ENCODE measurements around the gene IL9. TPM values are rescaled to one million over a fixed set of nuclear protein-coding genes. Genes with fewer than 3 reads are reported as not detected.

Gene IL9
- polyA plus RNA-seq, 1 donor (not counting 4 experiments of a cell fraction or from before 2014, with no cell fraction given) = not detected

DNA sequence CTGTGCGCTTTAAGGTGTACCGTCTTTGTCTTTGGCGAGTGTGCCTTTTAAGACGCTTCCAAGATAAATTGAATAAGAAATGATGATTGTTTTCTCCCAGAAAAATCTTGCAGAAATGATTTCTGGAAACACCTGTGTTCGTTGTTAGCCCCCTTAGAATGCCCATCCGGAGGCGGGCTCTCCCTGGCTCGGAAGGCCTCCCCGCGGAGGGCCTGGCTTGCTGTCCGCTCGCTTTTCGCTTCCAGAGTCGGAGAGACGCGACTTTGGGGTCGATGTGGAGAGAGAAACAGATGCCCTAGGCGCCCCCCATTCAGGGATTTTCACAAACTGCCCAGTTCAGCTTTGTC is 35.3 kb upstream of the IL9 start:
- Histone ChIP-seq H3K36me3 (ENCODE audit: control insufficient read depth in 2 of 2, extremely low read depth in 1 of 2, insufficient read depth in 2 of 2, low read length in 2 of 2) (no peaks in the 10 kb centered on the region), H3K27me3 (ENCODE audit: control insufficient read depth, extremely low read depth, insufficient read depth, low read length) (peaks cover 52% of the 10 kb centered on the region), H4K20me1 (ENCODE audit: control insufficient read depth, extremely low read depth, insufficient read depth, low read length) (no peaks in the 10 kb centered on the region), H3K4me2 (ENCODE audit: control insufficient read depth, extremely low read depth, insufficient read depth, low read depth, low read length) (no peak overlapping the region), H3K9ac (ENCODE audit: control insufficient read depth, extremely low read depth, insufficient read depth, low read length) (no peak overlapping the region), H3K27ac (ENCODE audit: control insufficient read depth, insufficient read depth, low read length) (no peak overlapping the region), H3K4me1 (ENCODE audit: control insufficient read depth, extremely low read depth, insufficient read depth, low read length) (no peaks in the 10 kb centered on the region), H3K9me1 (ENCODE audit: control insufficient read depth, extremely low read depth, insufficient read depth, low read length) (no peaks in the 10 kb centered on the region), H3K4me3 (ENCODE audit: control insufficient read depth in 2 of 3, extremely low read depth in 1 of 3, insufficient read depth in 2 of 3, low read depth in 1 of 3, low read length in 3 of 3) (no peak overlapping the region), H3K9me3 (ENCODE audit: control insufficient read depth, low read depth, low read length) (no peaks in the 10 kb centered on the region), H3K79me2 (ENCODE audit: control insufficient read depth, insufficient read depth, low read length) (no peaks in the 10 kb centered on the region), H2AFZ (ENCODE audit: control insufficient read depth, low read length) (no peak overlapping the region)
- FAIRE-seq (no peak), DNase-seq (ENCODE audit: low read depth, low spot score) (no peak)
- dilution Hi-C loops (cut with MboI; ENCODE audit: extremely low pct_ligation_motif_present, low sequenced_read_pairs) = no loop called here
- TF ChIP-seq EZH2 (IDR thresholded peaks at IDR 0.05; ENCODE audit: low read length) (no peak), CTCF (optimal IDR thresholded peaks at IDR 0.05 in 1 of 3, IDR thresholded peaks at IDR 0.05 in 1 of 3, conservative IDR thresholded peaks at IDR 0.05 in 1 of 3; ENCODE audit: extremely low read depth in 1 of 3, insufficient read depth in 2 of 3, low read length in 3 of 3) (no peak)

DNA sequence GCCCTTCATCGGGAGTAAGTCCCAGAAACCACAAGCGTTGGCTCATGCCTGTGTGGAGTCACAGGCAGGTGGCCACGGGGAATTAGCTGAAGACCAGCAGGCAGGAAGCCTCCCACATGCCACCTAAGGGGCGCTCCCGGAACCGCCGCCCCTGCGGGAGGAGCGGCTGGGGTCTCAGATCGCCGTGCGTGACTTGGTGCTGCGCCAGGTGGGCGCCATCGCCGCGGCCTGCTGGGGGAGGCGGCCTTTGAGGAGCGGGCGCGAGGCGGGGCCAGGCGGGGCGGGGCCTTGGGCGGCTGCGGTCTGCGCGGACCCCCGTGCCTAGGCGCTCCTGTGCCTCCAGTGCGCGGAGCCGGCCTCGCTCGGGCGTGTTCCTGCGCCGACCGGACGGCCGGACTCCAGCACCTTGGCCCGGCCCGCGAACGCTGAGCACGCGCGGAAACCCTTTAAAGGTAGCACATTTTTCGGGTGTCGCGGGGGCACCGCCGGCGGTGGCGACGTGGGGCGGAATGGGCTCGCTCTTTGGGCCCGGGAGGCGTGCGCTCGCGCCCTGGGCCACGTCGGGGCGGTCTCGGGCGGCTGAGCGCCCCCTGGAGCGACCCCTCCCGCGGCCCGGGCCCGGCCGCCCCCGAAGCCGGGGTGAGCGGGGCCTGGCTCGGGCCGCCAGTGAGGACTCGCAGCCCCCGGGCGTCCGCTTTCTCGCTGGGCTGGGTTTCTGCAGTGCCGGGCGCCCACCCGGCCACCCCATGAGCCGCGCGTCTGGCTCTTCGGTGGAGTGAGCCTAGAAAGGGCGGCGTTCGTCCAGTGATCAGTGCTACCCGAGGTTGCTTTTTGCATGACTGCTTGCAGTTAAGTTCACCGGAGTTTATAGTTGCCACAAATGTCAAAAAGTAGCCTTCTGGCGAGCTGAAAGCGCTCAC is 34.6 kb upstream of the IL9 start:
- no peak overlapping the region for H3K27ac ChIP-seq (ENCODE audit: control insufficient read depth, insufficient read depth, low read length)

More for the DNA sequence above, 34.6 kb upstream of the IL9 start:
- no peaks in the 10 kb centered on the region for H3K36me3 ChIP-seq (ENCODE audit: control insufficient read depth in 2 of 2, extremely low read depth in 1 of 2, insufficient read depth in 2 of 2, low read length in 2 of 2)
- no peak overlapping the region for H3K4me3 ChIP-seq (ENCODE audit: control insufficient read depth in 2 of 3, extremely low read depth in 1 of 3, insufficient read depth in 2 of 3, low read depth in 1 of 3, low read length in 3 of 3)
- no peaks in the 10 kb centered on the region for H3K9me1 ChIP-seq (ENCODE audit: control insufficient read depth, extremely low read depth, insufficient read depth, low read length)
- no peaks in the 10 kb centered on the region for H3K79me2 ChIP-seq (ENCODE audit: control insufficient read depth, insufficient read depth, low read length)
- H3K27me3 ChIP-seq (ENCODE audit: control insufficient read depth, extremely low read depth, insufficient read depth, low read length) = peaks cover 47% of the 10 kb centered on the region
- H3K4me1 ChIP-seq (ENCODE audit: control insufficient read depth, extremely low read depth, insufficient read depth, low read length) = no peaks in the 10 kb centered on the region
- no peak overlapping the region for H3K4me2 ChIP-seq (ENCODE audit: control insufficient read depth, extremely low read depth, insufficient read depth, low read depth, low read length)
- TF ChIP-seq CTCF (optimal IDR thresholded peaks at IDR 0.05 in 1 of 3, IDR thresholded peaks at IDR 0.05 in 1 of 3, conservative IDR thresholded peaks at IDR 0.05 in 1 of 3; ENCODE audit: extremely low read depth in 1 of 3, insufficient read depth in 2 of 3, low read length in 3 of 3) (no peak), EZH2 (IDR thresholded peaks at IDR 0.05; ENCODE audit: low read length) (peak; percentile 77)
- H2AFZ ChIP-seq (ENCODE audit: control insufficient read depth, low read length) = no peak overlapping the region
- dilution Hi-C loops (cut with MboI; ENCODE audit: extremely low pct_ligation_motif_present, low sequenced_read_pairs) = no loop called here
- H3K9me3 ChIP-seq (ENCODE audit: control insufficient read depth, low read depth, low read length) = no peaks in the 10 kb centered on the region
- no peak for DNase-seq (ENCODE audit: low read depth, low spot score)
- no peak for FAIRE-seq
- no peaks in the 10 kb centered on the region for H4K20me1 ChIP-seq (ENCODE audit: control insufficient read depth, extremely low read depth, insufficient read depth, low read length)
- H3K9ac ChIP-seq (ENCODE audit: control insufficient read depth, extremely low read depth, insufficient read depth, low read length) = no peak overlapping the region
